Measurements from ENCODE around the gene RUNX2.

GRCh38 chr6:45587229-45588060, 259.3 kb downstream of the RUNX2 start:
- TF ChIP-seq CTCF (IDR thresholded peaks at IDR 0.05; ENCODE audit: insufficient read depth, low read depth, low read length) = no peak
- TF ChIP-seq EZH2 (IDR thresholded peaks at IDR 0.05; ENCODE audit: insufficient read depth, low read length) = no peak
